ENCODE results near the gene VSTM2B. TPM values are rescaled to one million over a fixed set of nuclear protein-coding genes. Genes with fewer than 3 reads are reported as not detected.
"Not testable (repeated sequence)": the region's sequence is repeated elsewhere in the genome, so short reads cannot be mapped to it uniquely, and the experiment has no call there.

Gene VSTM2B
- total RNA-seq, 1 donor: not detected

DNA sequence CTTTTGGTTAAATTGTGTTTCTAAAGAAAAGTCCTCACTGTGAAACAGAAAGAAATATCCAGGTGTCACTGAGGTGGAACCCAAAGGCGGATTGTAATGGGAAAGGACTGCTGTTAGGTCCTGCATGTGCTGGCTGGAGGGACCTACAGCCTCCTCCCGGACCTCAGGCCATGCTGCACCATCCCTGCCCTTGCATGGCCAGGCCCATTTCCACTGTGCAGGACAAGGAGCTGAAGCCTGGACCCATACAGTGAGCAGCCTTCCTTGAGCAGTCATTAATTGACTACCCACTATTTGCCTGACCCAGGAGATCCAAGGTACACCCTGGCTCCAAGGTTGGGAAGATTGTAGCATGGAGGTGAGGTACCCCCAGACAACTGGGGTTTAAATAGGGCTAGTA is 17.6 kb downstream of the VSTM2B start:
- H3K4me3 ChIP-seq (ENCODE audit: low read depth, low read length): no peak overlapping the region
- no peak for DNase-seq (ENCODE audit: low read depth)
- TF ChIP-seq CTCF (IDR thresholded peaks at IDR 0.05; ENCODE audit: insufficient read depth, low read depth, low read length): no peak

GRCh38 chr19:29544656-29545360 is 19.0 kb downstream of the VSTM2B start:
- no peak overlapping the region for H3K4me3 ChIP-seq (ENCODE audit: low read depth, low read length)
- DNase-seq (ENCODE audit: low read depth): no peak
- no peak for TF ChIP-seq CTCF (IDR thresholded peaks at IDR 0.05; ENCODE audit: insufficient read depth, low read depth, low read length)

GRCh38 chr19:29545447-29545846 is 19.7 kb downstream of the VSTM2B start:
- not testable (repeated sequence) for DNase-seq (ENCODE audit: low read depth); H3K4me3 ChIP-seq (ENCODE audit: low read depth, low read length)

- TF ChIP-seq CTCF (IDR thresholded peaks at IDR 0.05; ENCODE audit: insufficient read depth, low read depth, low read length): no peak
Observed at GRCh38 chr19:29545866-29546582, 20.2 kb downstream of the VSTM2B start.

GRCh38 chr19:29546583-29547190 is 20.9 kb downstream of the VSTM2B start:
- no peak for DNase-seq (ENCODE audit: low read depth)
- no peak overlapping the region for H3K4me3 ChIP-seq (ENCODE audit: low read depth, low read length)
- no peak for TF ChIP-seq CTCF (IDR thresholded peaks at IDR 0.05; ENCODE audit: insufficient read depth, low read depth, low read length)

More at GRCh38 chr19:29545866-29546582, 20.2 kb downstream of the VSTM2B start:
- H3K4me3 ChIP-seq (ENCODE audit: low read depth, low read length): no peak overlapping the region
- no peak for DNase-seq (ENCODE audit: low read depth)

DNA sequence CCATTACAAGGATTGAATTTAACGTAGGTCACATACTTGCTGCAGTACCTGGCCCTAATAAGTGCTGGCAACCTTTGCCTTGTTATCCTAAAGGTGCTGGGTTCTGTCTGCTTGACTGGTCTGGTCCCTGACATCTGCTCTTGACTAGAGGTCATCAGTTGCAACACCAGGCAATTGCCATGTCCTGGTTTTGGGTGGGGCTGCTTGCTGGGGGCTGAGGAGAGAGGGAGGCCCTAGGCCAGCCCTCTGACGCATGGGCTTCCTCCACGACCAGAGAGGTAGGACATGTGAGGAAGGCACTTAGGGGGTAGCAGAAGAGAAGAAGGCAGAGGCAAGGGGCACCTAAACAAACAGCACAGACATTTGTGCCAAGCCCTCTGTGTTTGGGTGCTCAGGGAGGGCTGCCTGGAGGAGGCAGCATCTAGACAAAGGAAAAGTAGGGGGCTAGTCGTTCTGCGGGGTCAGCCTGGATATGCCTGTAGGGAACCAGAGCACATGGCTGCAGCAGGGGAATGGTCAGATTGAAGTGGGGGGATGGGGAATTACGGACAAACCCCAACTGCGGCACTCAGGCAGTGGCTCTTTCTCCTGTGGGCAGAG is 21.7 kb downstream of the VSTM2B start:
- no peak for DNase-seq (ENCODE audit: low read depth)
- no peak overlapping the region for H3K4me3 ChIP-seq (ENCODE audit: low read depth, low read length)
- no peak for TF ChIP-seq CTCF (IDR thresholded peaks at IDR 0.05; ENCODE audit: insufficient read depth, low read depth, low read length)

DNA sequence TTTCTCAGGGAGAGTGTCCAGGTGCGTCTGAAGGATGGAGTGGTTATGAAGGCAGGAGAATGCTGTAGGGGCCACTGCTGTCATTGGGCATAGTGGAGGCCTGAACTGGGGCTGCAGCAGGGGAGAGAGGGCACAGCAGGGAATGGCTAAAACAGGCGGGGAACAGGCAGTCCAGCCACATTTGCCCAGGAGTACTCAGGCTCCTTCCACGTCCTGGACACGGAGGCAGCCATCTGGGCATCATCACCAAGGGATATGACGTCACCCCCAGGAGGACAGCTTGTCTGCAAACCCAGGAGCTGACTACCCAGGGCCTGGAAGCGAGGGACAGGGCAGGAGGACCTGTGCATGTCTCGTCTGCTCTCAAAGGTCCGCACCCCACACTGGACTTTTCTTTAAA is 22.2 kb downstream of the VSTM2B start:
- no peak overlapping the region for H3K4me3 ChIP-seq (ENCODE audit: low read depth, low read length)
- no peak for TF ChIP-seq CTCF (IDR thresholded peaks at IDR 0.05; ENCODE audit: insufficient read depth, low read depth, low read length)
- no peak for DNase-seq (ENCODE audit: low read depth)
